Middle frontal gyrus (tissue), 1 donor: ENCODE measurements around the gene ATP5PD.

Experiments used
- DNase-seq: peaks from one replicate; pipeline ENCODE4 v3.0.0-alpha.2; 2015; ENCODE audit warnings: low spot score; ENCODE audit errors: extremely low spot score

The ATP5PD gene

DNA sequence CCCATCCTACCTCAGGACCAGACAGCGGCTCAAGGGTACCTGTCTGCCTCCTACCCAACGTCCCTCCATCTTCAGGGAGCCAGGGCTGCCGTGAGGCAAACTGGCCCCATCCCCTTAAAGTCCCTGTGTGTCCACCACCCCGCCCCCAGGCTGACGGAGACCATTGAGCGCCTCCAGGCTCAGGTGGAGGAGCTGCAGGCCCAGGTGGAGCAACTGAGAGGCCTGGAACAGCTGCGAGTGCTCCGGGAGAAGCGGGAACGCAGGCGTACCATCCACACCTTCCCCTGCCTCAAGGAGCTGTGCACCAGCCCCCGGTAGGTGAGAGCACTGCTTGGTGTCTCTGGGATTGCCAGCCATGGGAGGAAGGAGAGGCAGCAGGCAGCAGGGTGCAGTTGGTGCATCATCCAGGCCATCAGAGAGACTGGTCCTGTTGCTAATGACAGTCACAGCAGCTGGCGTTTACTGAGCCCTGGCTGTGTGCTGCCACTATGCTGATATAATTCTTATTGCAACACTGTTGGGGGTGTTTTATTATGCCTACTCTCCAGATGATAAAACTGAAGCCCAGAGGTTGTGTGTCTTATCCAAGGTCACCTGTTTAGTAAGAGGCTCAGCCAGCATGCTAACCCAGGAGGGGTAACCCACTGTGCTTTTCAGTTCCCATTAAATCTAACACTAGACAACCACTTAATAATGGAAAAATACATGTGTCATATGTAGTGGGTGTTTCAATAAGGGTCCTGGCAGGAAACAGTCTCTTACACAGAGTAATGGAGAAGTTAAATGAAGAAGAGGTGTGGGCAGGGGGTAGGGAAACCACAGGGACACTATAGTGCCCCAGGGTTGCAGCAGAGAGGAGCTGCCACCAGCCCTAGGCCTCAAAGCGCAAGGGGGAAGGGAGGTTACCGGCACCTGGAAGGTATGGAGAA, 44.6 kb downstream of the ATP5PD start:
- DNase-seq: no peak

DNA sequence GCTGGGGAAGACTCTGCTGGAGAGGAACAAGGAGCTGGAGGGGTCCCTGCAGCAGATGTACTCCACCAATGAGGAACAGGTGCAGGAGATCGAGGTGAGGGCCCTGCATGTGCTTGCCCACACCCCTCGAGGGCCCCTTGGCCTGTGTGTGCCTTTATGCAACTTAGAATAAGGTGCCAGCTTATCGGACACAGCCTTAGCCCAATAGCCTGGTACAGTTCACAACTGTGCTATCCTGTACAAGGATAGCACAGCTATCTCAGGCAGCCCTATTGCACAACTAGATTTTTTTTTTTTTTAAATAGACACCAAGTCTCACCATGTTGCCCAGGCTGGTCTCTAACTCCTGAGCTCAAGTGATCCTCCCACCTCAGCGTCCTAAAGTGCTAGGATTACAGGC, 47.2 kb downstream of the ATP5PD start:
- DNase-seq: no peak

DNA sequence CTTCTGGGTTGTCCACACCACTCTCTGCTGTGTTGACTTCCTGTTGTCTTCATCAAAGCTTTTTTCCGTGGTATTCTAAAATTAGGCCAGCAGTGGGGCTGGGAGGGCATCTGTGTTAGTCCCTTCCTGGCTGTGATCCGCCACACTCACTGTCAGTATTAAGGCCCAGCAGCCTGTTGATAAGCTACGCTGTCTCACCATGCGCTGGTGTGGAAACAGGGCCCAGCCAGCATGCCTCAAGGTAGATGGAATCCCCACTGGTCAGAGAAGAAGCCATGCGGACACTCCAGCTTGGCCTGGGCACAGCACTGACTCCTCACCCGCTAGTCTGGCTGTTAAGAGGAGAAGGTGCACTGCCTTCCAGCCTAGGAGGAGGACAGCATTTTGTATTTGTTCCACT, 48.0 kb downstream of the ATP5PD start:
- DNase-seq: no peak

DNA sequence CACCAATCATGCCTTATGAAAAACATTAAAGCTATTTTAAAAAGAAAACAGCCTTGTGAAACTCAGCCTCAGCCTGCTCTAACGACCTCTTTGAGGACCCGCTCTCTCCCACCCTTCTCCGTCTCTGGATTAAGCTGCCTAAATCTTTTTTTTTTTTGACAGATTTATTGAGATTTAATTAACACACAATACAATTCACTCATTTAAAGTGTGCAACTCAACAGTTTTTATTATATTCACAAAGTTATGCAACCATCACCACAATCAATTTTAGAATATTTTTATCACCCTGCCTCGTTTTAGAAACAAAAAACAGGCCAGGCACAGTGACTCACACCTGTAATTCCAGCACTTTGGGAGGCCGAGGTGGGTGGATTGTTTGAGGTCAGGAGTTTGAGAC, 50.9 kb downstream of the ATP5PD start:
- DNase-seq: no peak

DNA sequence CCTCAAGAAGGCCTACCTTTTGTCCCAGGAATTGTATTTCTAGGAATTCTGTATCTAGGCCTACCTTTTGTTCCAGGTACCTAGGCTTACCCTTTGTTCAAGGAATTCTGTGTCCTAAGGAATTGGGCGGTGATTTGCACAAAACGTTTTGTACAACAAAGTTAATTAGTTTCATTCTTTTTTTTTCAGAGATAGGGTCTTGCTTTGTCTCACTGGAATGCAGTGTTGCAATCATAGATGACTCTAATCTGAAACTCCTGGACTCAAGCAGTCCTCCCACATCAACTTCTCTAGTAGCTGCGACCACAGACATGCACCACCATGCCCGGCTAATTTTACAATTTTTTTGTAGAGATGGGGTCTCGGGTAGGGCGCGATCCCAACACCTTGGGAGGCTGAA, 52.3 kb downstream of the ATP5PD start:
- DNase-seq: no peak

DNA sequence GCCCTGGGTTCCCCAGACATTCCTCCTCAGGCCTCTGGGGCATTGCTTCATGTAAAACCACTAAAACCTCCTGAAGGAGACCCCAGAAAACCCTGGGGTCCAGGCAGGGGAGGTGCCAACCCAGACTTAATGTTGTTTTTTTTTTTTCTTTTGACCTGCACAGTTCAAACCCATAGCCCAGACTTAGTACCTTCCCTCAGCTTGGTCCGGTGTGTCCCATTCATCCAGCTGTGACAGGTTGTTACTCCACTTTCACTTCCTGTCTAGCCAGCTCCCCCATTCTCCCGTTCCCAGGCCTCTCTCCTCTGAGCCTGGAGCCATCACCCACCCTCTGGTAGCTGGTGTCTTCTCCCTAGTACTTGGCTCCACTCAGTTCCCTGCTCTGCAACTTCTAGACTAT, 54.5 kb downstream of the ATP5PD start:
- no peak for DNase-seq

DNA sequence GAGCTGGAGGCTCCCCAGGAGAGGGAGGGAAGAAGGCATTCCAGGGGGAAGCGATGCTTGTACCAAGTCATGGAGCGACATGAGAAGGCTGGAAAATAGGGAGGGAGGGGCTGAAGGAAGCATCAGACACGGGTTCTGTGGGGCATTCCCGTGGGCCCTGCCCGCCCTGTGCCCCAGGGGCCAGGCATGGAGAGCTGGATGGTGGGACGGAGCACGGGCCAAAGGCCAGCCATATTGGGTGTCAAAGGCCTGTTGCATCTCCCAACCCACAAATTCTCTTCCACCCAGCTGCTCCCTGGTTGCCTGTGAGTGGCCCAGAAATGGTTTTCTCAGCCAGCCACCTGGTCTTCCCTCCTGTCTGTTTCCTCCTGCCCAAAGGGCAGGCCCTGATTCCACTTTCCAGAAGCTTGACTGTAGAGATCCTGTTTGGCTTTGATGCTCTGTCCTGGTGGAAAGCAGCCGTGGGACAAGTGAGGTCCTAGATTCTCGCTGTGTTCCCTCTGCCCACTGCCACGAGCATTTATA, 56.1 kb downstream of the ATP5PD start:
- no peak for DNase-seq
